ENCODE data around the gene TAL2. TPM values are rescaled to one million over a fixed set of nuclear protein-coding genes. Genes with fewer than 3 reads are reported as not detected.

Gene TAL2
- total and polyA plus RNA-seq, 2 donors, result 0.69 TPM; not detected in 1

DNA sequence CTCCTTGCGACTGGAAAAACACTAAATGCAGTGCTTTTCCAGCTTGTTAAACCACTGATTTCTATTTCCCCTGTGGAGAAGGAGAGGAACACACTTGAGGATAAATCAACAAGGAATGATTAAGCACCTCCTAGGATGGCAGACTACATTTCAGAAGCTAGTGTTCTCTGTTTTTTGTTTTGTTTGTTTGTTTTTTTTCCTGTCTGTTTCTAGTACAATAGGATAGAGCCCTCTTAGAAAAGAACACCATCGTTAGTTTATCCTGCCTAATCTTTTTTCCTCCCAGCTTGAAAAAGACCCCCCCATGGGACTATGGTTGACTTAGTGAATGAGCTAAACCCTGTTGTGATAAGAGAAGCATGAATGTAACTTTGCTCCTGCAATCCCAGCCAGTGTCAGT is 3.9 kb upstream of the TAL2 start:
- Histone ChIP-seq H3K4me1 (ENCODE audit: insufficient read depth) (no peaks in the 10 kb centered on the region), H3K27ac (ENCODE audit: low read depth) (no peak overlapping the region), H3K4me3 (ENCODE audit: low read depth, low read length) (no peak overlapping the region), H3K36me3 (ENCODE audit: insufficient read depth) (no peaks in the 10 kb centered on the region)
- DNase-seq (ENCODE audit: extremely low spot score), result no peak
- WGBS, result 80% methylated on average over 2 of the region's 2 CpGs

DNA sequence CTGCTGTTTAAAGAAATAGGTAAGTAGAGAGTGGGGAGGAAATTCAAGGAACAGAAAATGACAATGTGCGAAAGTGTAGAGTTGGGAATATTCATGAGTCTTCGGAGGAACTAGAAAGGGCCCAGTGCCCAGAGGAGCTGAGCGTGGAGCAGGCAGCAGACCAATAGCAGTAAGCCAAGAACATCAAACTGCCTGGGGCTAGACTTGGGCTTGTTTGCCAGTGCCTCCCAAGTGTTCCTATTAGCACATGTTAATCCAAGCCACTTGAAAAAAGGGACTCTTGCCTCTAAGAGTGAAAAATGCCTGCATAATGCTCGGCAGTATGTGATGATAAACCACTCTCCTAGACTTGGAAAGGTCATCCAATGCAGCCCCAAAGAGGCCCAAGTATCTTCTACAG is 1.2 kb upstream of the TAL2 start:
- no peaks in the 10 kb centered on the region for H3K4me1 ChIP-seq (ENCODE audit: insufficient read depth)
- DNase-seq (ENCODE audit: extremely low spot score), result no peak
- H3K36me3 ChIP-seq (ENCODE audit: insufficient read depth), result no peaks in the 10 kb centered on the region
- no peak overlapping the region for H3K27ac ChIP-seq (ENCODE audit: low read depth)
- no peak overlapping the region for H3K4me3 ChIP-seq (ENCODE audit: low read depth, low read length)
- 87% methylated on average over 4 of the region's 4 CpGs for WGBS

DNA sequence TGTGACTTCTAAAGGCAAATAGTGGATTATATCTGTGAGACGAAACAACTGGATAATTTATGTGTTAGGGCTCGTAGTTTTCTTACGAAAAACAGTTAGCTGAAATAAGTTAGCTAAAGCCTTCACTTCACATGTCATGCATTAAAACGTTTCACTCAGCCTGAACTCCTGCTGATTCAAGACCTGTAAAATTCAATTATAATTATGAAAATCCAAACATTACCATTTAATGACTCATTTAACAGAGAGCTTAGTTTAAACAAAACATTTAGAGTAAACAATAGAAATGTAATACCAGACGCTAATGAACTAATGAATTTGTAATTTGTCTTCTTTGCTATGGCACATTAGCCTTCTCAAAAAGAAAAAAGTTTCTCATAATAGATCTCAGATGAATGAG is 1.7 kb downstream of the TAL2 start:
- 56% methylated on average over 5 of the region's 5 CpGs for WGBS
- H3K4me1 ChIP-seq (ENCODE audit: insufficient read depth), result no peaks in the 10 kb centered on the region
- H3K4me3 ChIP-seq (ENCODE audit: low read depth, low read length), result no peak overlapping the region
- no peak overlapping the region for H3K27ac ChIP-seq (ENCODE audit: low read depth)
- H3K36me3 ChIP-seq (ENCODE audit: insufficient read depth), result no peaks in the 10 kb centered on the region
- no peak for DNase-seq (ENCODE audit: extremely low spot score)

DNA sequence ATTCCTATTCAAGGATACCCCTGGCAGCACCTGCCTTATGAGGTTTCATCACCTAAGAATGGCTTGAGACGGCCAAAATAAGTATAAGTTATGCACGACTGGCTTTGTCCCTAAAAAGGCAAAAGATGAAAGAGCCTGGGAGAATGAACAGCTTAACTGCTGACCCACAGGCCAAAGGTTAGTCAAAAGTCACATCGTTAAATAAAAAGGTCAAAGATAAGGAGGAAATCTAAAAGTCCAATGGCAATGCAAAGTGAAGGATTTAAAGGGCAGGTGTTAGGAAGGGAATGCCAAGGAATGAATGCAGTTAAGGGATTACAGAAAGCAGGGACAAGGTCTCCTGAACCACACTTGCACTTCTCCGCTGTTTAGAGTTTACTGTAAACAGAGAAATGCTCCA is 5.6 kb downstream of the TAL2 start:
- H3K36me3 ChIP-seq (ENCODE audit: insufficient read depth), result no peaks in the 10 kb centered on the region
- H3K27ac ChIP-seq (ENCODE audit: low read depth), result no peak overlapping the region
- no peak for DNase-seq (ENCODE audit: extremely low spot score)
- H3K4me1 ChIP-seq (ENCODE audit: insufficient read depth), result no peaks in the 10 kb centered on the region
- 26% methylated on average over 4 of the region's 4 CpGs for WGBS
- H3K4me3 ChIP-seq (ENCODE audit: low read depth, low read length), result no peak overlapping the region

DNA sequence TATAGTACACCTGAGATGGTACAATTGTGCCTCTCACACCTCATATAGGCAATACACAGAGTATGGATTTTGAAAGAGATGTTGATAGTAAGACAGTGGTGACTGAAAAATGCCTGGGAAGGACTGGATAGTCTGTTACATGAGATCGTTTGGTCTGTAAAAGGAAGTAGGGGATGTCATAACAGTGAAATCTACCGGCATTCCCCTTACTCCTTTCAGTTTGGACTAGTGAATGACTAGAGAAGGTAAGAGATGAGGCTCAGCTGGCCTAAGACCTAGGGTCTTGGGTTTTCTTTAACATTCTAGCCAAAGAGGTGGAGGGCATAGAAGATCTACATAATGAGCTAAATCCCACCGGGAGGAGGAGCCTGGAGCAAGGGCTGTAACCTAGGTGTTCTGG is 8.1 kb downstream of the TAL2 start:
- no peak overlapping the region for H3K27ac ChIP-seq (ENCODE audit: low read depth)
- no peak overlapping the region for H3K4me3 ChIP-seq (ENCODE audit: low read depth, low read length)
- no peaks in the 10 kb centered on the region for H3K36me3 ChIP-seq (ENCODE audit: insufficient read depth)
- 53% methylated on average over 3 of the region's 3 CpGs for WGBS
- H3K4me1 ChIP-seq (ENCODE audit: insufficient read depth), result no peaks in the 10 kb centered on the region
- no peak for DNase-seq (ENCODE audit: extremely low spot score)

DNA sequence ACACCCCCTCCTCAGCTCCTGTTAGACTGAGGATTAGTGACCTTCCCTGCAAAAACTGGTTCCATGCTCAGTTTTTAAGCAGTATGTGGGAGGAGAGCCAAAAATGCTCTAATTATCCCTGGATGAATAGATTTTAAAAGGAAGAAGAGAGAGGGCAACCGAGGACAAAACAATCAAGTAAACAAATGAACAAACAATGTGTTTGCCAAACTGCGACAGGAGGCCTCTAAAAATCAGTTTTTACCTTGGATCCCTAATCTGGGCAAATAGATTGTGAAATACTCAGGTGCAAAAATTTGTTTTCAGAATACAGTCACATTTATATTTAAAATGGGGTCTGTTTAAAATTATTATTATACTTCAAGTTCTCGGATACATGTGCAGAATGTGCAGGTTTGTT is 8.5 kb downstream of the TAL2 start:
- no peak for DNase-seq (ENCODE audit: extremely low spot score)
- no peaks in the 10 kb centered on the region for H3K4me1 ChIP-seq (ENCODE audit: insufficient read depth)
- WGBS, result 80% methylated on average over 3 of the region's 3 CpGs
- no peak overlapping the region for H3K27ac ChIP-seq (ENCODE audit: low read depth)
- H3K4me3 ChIP-seq (ENCODE audit: low read depth, low read length), result no peak overlapping the region
- no peaks in the 10 kb centered on the region for H3K36me3 ChIP-seq (ENCODE audit: insufficient read depth)

DNA sequence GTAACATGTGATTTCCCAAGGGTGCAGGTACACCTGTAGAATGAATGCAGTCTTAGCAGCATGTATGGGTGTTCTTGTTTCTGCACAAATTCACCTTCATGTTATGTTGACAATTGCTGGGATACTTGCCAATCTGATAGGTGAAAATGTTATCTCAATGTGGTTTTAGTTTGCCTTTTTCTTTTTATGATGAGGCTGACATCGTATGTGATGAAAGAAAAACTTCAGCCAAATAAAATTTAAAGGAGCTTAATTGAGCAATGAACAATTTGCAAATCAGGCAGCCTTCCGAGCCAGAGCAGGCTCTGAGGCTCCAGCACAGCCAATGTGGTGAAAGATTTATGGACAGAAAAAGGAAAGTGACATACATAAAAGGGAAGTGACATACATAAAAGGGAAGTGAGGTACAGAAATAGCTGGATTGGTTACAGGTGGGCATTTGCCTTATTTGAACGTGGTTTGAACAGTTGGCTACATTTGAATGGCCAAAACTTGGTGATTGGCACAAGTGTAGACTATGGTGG is 10.5 kb downstream of the TAL2 start:
- DNase-seq (ENCODE audit: extremely low spot score), result no peak
- Histone ChIP-seq H3K36me3 (ENCODE audit: insufficient read depth) (no peaks in the 10 kb centered on the region), H3K4me3 (ENCODE audit: low read depth, low read length) (no peak overlapping the region), H3K4me1 (ENCODE audit: insufficient read depth) (no peaks in the 10 kb centered on the region), H3K27ac (ENCODE audit: low read depth) (no peak overlapping the region)
- 12% methylated on average over 3 of the region's 3 CpGs for WGBS

DNA sequence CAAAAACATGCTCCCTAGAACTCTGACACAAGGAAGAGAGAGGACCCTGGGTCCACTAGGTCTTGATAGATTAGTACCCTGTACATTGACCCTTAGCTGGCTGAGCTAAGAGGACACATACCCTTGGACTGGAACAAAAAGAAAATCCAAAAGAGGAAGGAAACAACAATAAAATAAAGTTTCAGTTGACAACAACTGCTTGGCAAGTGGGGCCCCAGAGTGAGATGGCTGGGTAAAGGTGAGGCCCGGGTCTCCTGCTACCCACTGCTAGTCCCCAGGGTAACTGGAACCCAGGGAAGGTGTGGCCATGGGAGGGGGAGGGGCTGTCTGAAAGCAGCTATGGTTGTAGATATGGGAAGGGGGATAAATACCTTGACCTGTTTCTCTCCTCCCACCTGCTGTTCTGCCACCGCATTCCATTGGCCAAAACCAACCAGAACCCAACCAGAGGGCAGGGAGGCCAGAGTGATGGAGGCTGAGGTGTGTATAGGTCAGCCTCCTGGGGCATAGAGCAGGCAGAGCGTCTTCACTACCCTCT is 11.7 kb downstream of the TAL2 start:
- Histone ChIP-seq H3K4me1 (ENCODE audit: insufficient read depth) (no peaks in the 10 kb centered on the region), H3K4me3 (ENCODE audit: low read depth, low read length) (no peak overlapping the region), H3K36me3 (ENCODE audit: insufficient read depth) (no peaks in the 10 kb centered on the region), H3K27ac (ENCODE audit: low read depth) (no peak overlapping the region)
- 77% methylated on average over 3 of the region's 3 CpGs for whole genome bisulfite sequencing
- no peak for DNase-seq (ENCODE audit: extremely low spot score)

DNA sequence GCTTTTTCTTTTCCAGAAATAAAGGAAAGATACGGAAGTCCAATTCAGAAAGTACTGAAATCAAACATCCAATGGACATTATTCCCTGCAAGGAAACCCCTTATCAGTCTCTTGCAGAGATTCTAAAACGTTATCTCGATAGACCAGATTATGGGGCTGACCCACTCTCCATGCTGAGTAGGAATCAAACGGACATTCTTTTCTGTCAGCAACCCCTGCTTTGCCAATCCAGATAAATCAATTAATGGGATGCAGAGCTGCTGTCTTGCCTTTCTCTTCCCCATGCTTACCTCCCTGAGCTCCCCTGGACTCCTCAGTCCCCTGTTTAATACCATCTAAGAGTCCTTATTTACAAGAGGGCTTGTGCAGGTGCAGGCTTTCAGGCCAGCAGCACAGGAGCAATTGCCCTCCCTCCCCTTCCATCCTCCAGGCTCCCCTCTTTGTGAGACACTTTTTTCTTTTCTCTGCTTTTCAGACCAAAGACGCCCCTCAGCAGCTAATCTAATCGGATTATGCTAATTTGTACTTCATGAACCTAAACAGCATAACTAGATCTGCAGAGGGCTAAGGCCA is 14.2 kb downstream of the TAL2 start:
- WGBS, result 43% methylated on average over 6 of the region's 6 CpGs
- DNase-seq (ENCODE audit: extremely low spot score), result no peak

DNA sequence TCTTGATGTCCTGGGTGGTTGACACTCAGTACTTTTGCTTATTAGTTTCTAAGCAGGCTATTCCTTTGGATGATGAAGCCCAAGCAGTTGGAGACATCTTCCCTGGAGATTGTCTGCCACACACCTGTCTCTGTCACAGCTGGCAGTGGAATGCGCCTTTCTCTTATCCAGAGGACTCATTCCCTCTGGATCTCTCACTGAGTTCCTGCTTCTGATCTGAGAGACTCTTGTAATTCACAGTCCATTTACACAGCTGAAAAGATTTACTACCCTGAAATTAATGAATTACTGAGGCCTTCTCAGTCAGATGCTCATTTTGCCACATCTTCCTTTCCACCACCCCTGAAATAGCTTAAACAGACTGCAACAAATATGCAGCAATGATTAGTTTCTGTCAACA is 15.9 kb downstream of the TAL2 start:
- WGBS, result 78% methylated on average over 1 of the region's 1 CpG
- DNase-seq (ENCODE audit: extremely low spot score), result no peak
- no peaks in the 10 kb centered on the region for H3K4me1 ChIP-seq (ENCODE audit: insufficient read depth)
- no peak overlapping the region for H3K27ac ChIP-seq (ENCODE audit: low read depth)
- H3K4me3 ChIP-seq (ENCODE audit: low read depth, low read length), result no peak overlapping the region
- no peaks in the 10 kb centered on the region for H3K36me3 ChIP-seq (ENCODE audit: insufficient read depth)

More for the DNA sequence above, 14.2 kb downstream of the TAL2 start:
- Histone ChIP-seq H3K4me3 (ENCODE audit: low read depth, low read length) (no peak overlapping the region), H3K4me1 (ENCODE audit: insufficient read depth) (no peaks in the 10 kb centered on the region), H3K27ac (ENCODE audit: low read depth) (no peak overlapping the region), H3K36me3 (ENCODE audit: insufficient read depth) (no peaks in the 10 kb centered on the region)

DNA sequence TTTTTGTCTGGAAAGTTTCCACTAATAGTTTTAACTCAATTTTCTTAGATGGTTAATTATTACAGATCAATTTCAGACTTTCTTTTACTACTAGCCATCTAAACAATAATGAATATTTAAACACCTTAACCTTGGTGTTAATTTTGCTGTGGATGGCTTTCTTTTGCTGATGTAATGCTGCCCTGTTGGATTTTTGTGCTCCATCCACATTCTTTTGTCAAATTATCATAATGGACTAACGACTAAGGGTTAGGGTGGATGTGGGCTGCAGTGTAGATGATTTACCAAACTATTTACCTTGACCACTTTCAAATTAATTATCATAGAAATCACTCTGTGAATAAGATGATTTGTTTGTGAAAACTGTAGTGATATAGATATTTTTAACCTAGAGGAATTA is 16.5 kb downstream of the TAL2 start:
- H3K4me3 ChIP-seq (ENCODE audit: low read depth, low read length), result no peak overlapping the region
- no peak overlapping the region for H3K27ac ChIP-seq (ENCODE audit: low read depth)
- 38% methylated on average over 1 of the region's 1 CpG for WGBS
- H3K36me3 ChIP-seq (ENCODE audit: insufficient read depth), result no peaks in the 10 kb centered on the region
- H3K4me1 ChIP-seq (ENCODE audit: insufficient read depth), result no peaks in the 10 kb centered on the region
- no peak for DNase-seq (ENCODE audit: extremely low spot score)

DNA sequence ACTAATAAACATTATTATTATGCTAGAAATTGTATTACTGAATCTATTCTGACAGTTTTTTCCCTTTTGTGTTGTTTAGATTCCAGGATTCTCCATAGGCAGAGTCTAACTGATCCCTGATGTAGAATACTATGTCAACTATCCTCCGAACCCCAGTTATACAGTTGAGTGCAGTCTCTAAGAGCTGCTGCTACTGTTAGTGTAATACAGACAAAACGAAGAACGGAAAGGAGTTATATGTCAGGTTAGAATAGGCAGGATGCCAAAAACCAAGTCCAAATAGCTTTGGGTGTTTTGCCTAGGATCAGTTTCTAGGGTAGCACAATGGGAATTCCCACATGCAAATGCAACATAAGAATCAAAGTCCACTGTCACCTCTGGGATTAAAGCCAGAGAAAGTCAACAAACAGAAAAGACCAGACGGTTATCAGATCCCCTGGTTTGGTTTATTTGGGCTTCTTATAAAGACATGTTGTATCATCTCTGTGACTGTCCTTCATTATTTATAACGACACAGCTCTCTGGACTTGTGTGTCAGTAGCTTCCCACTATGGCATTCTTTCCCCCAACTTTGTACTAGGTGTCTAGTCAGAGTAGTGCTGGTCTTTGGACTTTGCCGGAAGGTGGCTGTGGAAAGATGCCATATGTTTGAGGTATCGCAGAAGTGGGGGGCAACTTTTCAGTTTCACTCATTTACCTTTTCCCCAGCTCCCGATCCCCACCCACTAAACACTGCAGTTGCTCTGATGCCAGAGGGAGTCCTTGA is 17.2 kb downstream of the TAL2 start:
- WGBS, result 71% methylated on average over 8 of the region's 8 CpGs
- Histone ChIP-seq H3K36me3 (ENCODE audit: insufficient read depth) (no peaks in the 10 kb centered on the region), H3K4me3 (ENCODE audit: low read depth, low read length) (no peak overlapping the region), H3K4me1 (ENCODE audit: insufficient read depth) (no peaks in the 10 kb centered on the region), H3K27ac (ENCODE audit: low read depth) (no peak overlapping the region)
- no peak for DNase-seq (ENCODE audit: extremely low spot score)

DNA sequence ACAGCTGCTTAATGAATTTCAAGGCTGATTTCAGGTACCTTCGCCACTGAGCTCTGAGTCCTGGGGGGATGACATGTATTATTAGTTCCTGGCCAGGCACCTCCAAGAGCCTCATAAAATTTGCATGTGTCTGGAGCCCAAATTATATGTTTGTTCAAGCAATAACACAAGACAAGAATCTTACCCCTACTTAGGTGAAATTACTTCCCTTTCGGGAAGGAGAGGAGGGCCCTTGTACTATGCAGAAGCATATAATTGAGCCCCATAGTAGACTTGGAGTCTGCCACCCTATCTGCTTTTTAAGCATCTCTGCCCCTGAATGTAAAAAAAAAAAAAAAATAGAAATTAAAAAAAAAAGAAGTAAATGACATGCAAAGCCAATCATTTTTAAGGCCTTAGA is 19.1 kb downstream of the TAL2 start:
- 93% methylated on average over 2 of the region's 2 CpGs for WGBS
- Histone ChIP-seq H3K4me3 (ENCODE audit: low read depth, low read length) (no peak overlapping the region), H3K27ac (ENCODE audit: low read depth) (no peak overlapping the region), H3K4me1 (ENCODE audit: insufficient read depth) (no peaks in the 10 kb centered on the region), H3K36me3 (ENCODE audit: insufficient read depth) (no peaks in the 10 kb centered on the region)
- DNase-seq (ENCODE audit: extremely low spot score), result no peak

DNA sequence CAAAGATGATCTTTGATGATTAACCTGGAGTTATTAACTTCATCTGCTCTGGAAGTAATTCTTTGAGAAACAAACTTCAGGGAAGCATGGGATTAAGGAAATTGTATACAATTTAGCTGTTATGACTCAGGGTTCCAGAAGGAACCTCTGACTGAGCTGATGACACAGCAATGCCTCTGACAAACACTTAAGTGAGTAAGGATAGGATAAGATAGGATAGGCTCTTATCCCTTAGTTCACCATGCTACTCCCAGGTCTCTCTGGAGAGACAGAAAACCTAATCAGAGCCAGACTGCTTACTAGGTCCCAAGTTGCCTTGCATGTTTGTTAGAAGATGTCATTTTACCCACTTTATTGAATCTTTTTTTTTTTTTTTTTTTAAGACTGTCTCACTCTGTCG is 19.5 kb downstream of the TAL2 start:
- no peak overlapping the region for H3K27ac ChIP-seq (ENCODE audit: low read depth)
- WGBS, result 87% methylated on average over 1 of the region's 1 CpG
- no peak for DNase-seq (ENCODE audit: extremely low spot score)
- no peak overlapping the region for H3K4me3 ChIP-seq (ENCODE audit: low read depth, low read length)
- H3K4me1 ChIP-seq (ENCODE audit: insufficient read depth), result no peaks in the 10 kb centered on the region
- H3K36me3 ChIP-seq (ENCODE audit: insufficient read depth), result no peaks in the 10 kb centered on the region

Data from urinary bladder (tissue), 4 donors.